OCI-LY7 (cell line): ENCODE results near the gene SLC25A25.

ENCODE experiments used
- EZH2phosphoT487 ChIP-seq: fragments of 200-600 bp; sonication (generic); IDR thresholded peaks from 2 replicates; pipeline ENCODE4 v1.6.1; 2018; ENCODE audit warnings: low read depth, borderline replicate concordance, mild to moderate bottlenecking, mixed run types, antibody characterized with exemption, low read length, moderate library complexity, mixed read lengths
- TF ChIP-seq, protein P1 (sequence below): fragments of 200-600 bp; sonication (generic); conservative IDR thresholded peaks from 2 replicates; pipeline ENCODE4 v1.5.1; 2014; ENCODE audit warnings: mild to moderate bottlenecking, antibody characterized with exemption, low read length, moderate library complexity, mixed read lengths

DNA sequence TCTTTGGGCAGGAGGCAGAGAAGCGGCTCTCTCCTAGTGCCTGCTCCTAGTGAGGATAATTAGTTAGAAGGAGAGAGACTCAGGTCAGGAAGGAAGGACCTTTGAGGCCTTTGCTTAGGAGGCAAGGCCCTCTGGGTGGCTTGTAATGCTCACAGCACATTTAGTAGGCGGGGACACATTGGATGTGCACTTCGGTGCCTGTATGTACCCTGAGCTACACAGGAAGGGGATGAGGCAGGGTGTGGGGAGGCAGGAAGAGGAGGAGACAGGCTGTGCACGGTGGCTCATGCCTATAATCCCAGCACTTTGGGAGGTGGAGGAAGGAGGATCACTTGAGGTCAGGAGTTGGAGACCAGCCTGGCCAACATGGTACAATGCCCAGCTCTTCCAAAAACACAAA is 74.0 kb downstream of the SLC25A25 start:
- TF ChIP-seq EZH2phosphoT487: no peak
- TF ChIP-seq, protein P1, sequence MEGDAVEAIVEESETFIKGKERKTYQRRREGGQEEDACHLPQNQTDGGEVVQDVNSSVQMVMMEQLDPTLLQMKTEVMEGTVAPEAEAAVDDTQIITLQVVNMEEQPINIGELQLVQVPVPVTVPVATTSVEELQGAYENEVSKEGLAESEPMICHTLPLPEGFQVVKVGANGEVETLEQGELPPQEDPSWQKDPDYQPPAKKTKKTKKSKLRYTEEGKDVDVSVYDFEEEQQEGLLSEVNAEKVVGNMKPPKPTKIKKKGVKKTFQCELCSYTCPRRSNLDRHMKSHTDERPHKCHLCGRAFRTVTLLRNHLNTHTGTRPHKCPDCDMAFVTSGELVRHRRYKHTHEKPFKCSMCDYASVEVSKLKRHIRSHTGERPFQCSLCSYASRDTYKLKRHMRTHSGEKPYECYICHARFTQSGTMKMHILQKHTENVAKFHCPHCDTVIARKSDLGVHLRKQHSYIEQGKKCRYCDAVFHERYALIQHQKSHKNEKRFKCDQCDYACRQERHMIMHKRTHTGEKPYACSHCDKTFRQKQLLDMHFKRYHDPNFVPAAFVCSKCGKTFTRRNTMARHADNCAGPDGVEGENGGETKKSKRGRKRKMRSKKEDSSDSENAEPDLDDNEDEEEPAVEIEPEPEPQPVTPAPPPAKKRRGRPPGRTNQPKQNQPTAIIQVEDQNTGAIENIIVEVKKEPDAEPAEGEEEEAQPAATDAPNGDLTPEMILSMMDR: no peak
